WTC11 (cell line): Measurements from ENCODE around the gene COX4I1. TPM values are rescaled to one million over a fixed set of nuclear protein-coding genes. Genes with fewer than 3 reads are reported as not detected.

ENCODE experiments used
- ATAC-seq: fragments of 200-7000 bp; cut with Tn5 transposase; 2 replicates; pipeline ENCODE4 v1.10.0; 2021; ENCODE audit warnings: mild to moderate bottlenecking, moderate library complexity
- CTCF ChIA-PET: fragments of 300-600 bp; sonication (Branson Sonifier 250); formaldehyde crosslinking; loops from one replicate; lab custom pipeline; 2021; ENCODE audit warnings: antibody characterized with exemption; lab: Charles Lee
- POLR2A ChIA-PET: fragments of 350-600 bp; sonication (Branson Sonifier 250); formaldehyde crosslinking; loops from one replicate; lab custom pipeline; 2021; ENCODE audit warnings: antibody characterized with exemption; lab: Charles Lee
- DNase-seq: peaks from one replicate; pipeline ENCODE4 v3.0.0; 2021; ENCODE audit warnings: low spot score
- H3K27ac Mint-ChIP-seq: 2 replicates; pipeline ENCODE4 v1.8.0; 2021; ENCODE audit warnings: mixed read lengths
- H3K27me3 Mint-ChIP-seq: 2 replicates; pipeline ENCODE4 v1.8.0; 2021; ENCODE audit warnings: low read depth, mild to moderate bottlenecking, moderate library complexity, mixed read lengths
- H3K36me3 Mint-ChIP-seq: 2 replicates; pipeline ENCODE4 v1.8.0; 2021; ENCODE audit warnings: mixed read lengths
- H3K4me1 Mint-ChIP-seq: 2 replicates; pipeline ENCODE4 v1.8.0; 2022; ENCODE audit warnings: mixed read lengths
- H3K4me3 Mint-ChIP-seq: 2 replicates; pipeline ENCODE4 v1.8.0; 2021; ENCODE audit warnings: mild to moderate bottlenecking, moderate library complexity, mixed read lengths
- H3K9me3 Mint-ChIP-seq: 2 replicates; pipeline ENCODE4 v1.8.0; 2021; ENCODE audit warnings: mixed read lengths
- ATF2 ChIP-seq: sonication (generic); formaldehyde crosslinking; IDR thresholded peaks from 2 replicates; pipeline ENCODE4 v1.8.1; 2022; ENCODE audit warnings: low read depth, missing genetic modification reagents, borderline replicate concordance
- CBFB ChIP-seq: sonication (generic); formaldehyde crosslinking; IDR thresholded peaks from 2 replicates; pipeline ENCODE4 v1.8.1; 2022; ENCODE audit warnings: mild to moderate bottlenecking, low read depth, missing genetic modification reagents
- ERG ChIP-seq: fragments of 250-450 bp; sonication (Bioruptor Pico); IDR thresholded peaks from 2 replicates; pipeline ENCODE4 v1.8.0; 2021; ENCODE audit warnings: mild to moderate bottlenecking
- FOXJ3 ChIP-seq: sonication (generic); formaldehyde crosslinking; IDR thresholded peaks from 2 replicates; pipeline ENCODE4 v1.9.0; 2021; ENCODE audit warnings: missing genetic modification reagents, mild to moderate bottlenecking, borderline replicate concordance
- IRF2 ChIP-seq: sonication (generic); formaldehyde crosslinking; IDR thresholded peaks from 2 replicates; pipeline ENCODE4 v1.8.0; 2022; ENCODE audit warnings: low read depth, missing genetic modification reagents, borderline replicate concordance
- NFYB ChIP-seq: sonication (generic); formaldehyde crosslinking; conservative IDR thresholded peaks from 2 replicates; pipeline ENCODE4 v1.8.0; 2022; ENCODE audit warnings: low read depth, missing genetic modification reagents
- NR1H2 ChIP-seq: sonication (generic); formaldehyde crosslinking; IDR thresholded peaks from 2 replicates; pipeline ENCODE4 v1.9.0; 2021; ENCODE audit warnings: mild to moderate bottlenecking, moderate library complexity, missing genetic modification reagents
- SMAD3 ChIP-seq: sonication (generic); formaldehyde crosslinking; IDR thresholded peaks from 2 replicates; pipeline ENCODE4 v1.8.0; 2022; ENCODE audit warnings: missing genetic modification reagents, mild to moderate bottlenecking, borderline replicate concordance
- STAT6 ChIP-seq: sonication (generic); formaldehyde crosslinking; conservative IDR thresholded peaks from 2 replicates; pipeline ENCODE4 v1.8.1; 2023; ENCODE audit warnings: mild to moderate bottlenecking, low read depth, missing genetic modification reagents, moderate library complexity
- ZNF138 ChIP-seq: sonication (generic); formaldehyde crosslinking; conservative IDR thresholded peaks from 2 replicates; pipeline ENCODE4 v1.8.1; 2022; ENCODE audit warnings: mild to moderate bottlenecking, moderate library complexity, missing genetic modification reagents
- ZNF219 ChIP-seq: sonication (generic); formaldehyde crosslinking; IDR thresholded peaks from 2 replicates; pipeline ENCODE4 v1.8.0; 2023; ENCODE audit warnings: missing genetic modification reagents, mild to moderate bottlenecking, borderline replicate concordance
- ZNF263 ChIP-seq: sonication (generic); formaldehyde crosslinking; IDR thresholded peaks from 2 replicates; pipeline ENCODE4 v1.8.1; 2022; ENCODE audit warnings: low read depth, mild to moderate bottlenecking, moderate library complexity, missing genetic modification reagents
- ZNF396 ChIP-seq: fragments of 250-450 bp; sonication (Bioruptor Pico); IDR thresholded peaks from 2 replicates; pipeline ENCODE4 v1.8.0; 2021; ENCODE audit warnings: mild to moderate bottlenecking, moderate library complexity, borderline replicate concordance
- ZNF416 ChIP-seq: fragments of 250-450 bp; sonication (Bioruptor Pico); IDR thresholded peaks from 2 replicates; pipeline ENCODE4 v1.9.0; 2021; ENCODE audit warnings: mild to moderate bottlenecking, inconsistent platforms
- ZNF512 ChIP-seq: sonication (generic); formaldehyde crosslinking; IDR thresholded peaks from 2 replicates; pipeline ENCODE4 v1.8.1; 2022; ENCODE audit warnings: missing genetic modification reagents, borderline replicate concordance
- ZNF532 ChIP-seq: fragments of 250-450 bp; sonication (Bioruptor Pico); IDR thresholded peaks from 2 replicates; pipeline ENCODE4 v1.9.0; 2021; ENCODE audit warnings: mild to moderate bottlenecking, borderline replicate concordance
- total RNA-seq: library from RNA; stranded (reverse); gene quantifications from 3 replicates; pipeline ENCODE4 v1.2.3, GENCODE V29; 2021

The COX4I1 gene
- total RNA-seq, 1 experiment from 2014 or later, result 618 TPM

GRCh38 chr16:85780281-85780680 is 19.2 kb upstream of the COX4I1 start:
- no peaks in the 10 kb centered on the region for H3K9me3 Mint-ChIP-seq
- DNase-seq (no peak), ATAC-seq (no peak)
- CTCF ChIA-PET, result no interaction called here
- H3K27ac Mint-ChIP-seq, result no peak overlapping the region
- no peaks in the 10 kb centered on the region for H3K27me3 Mint-ChIP-seq
- POLR2A ChIA-PET, result no interaction called here
- H3K4me3 Mint-ChIP-seq, result no peak overlapping the region
- TF ChIP-seq ZNF396 (CRISPR knock-in tag) (no peak), FOXJ3 (no peak), ZNF532 (no peak), IRF2 (CRISPR knock-in tag) (no peak), ERG (CRISPR knock-in tag) (no peak), ATF2 (CRISPR knock-in tag) (no peak), SMAD3 (CRISPR knock-in tag) (no peak), ZNF512 (CRISPR knock-in tag) (no peak), NFYB (CRISPR knock-in tag) (no peak), NR1H2 (CRISPR knock-in tag) (no peak), ZNF416 (CRISPR knock-in tag) (no peak), ZNF219 (CRISPR knock-in tag) (no peak), ZNF263 (CRISPR knock-in tag) (no peak), STAT6 (CRISPR knock-in tag) (no peak), ZNF138 (CRISPR knock-in tag) (no peak), CBFB (no peak)
- H3K4me1 Mint-ChIP-seq, result no peaks in the 10 kb centered on the region
- H3K36me3 Mint-ChIP-seq, result peaks cover 40% of the 10 kb centered on the region
